GM19351 (cell line): ENCODE measurements around the gene TMEM205.
"Not testable (repeated sequence)": the region's sequence is repeated elsewhere in the genome, so short reads cannot be mapped to it uniquely, and the experiment has no call there.

Source experiments
- ATAC-seq: cut with Tn5 transposase; IDR thresholded peaks from one replicate; pipeline ENCODE4 v1.9.1; 2021; ENCODE audit warnings: mild to moderate bottlenecking, moderate library complexity; ENCODE audit not compliant: unreplicated experiment

TMEM205 gene

GRCh38 chr19:11373166-11373884, 27.3 kb upstream of the TMEM205 start:
- ATAC-seq, result no peak

- ATAC-seq, result no peak
Measured at GRCh38 chr19:11370744-11371143, 24.7 kb upstream of the TMEM205 start.

GRCh38 chr19:11367528-11367927, 21.5 kb upstream of the TMEM205 start:
- ATAC-seq, result no peak

GRCh38 chr19:11365557-11366117, 19.6 kb upstream of the TMEM205 start:
- ATAC-seq, result no peak

GRCh38 chr19:11364935-11365334, 18.9 kb upstream of the TMEM205 start:
- ATAC-seq, result no peak

- no peak for ATAC-seq
Measured at GRCh38 chr19:11364296-11364904, 18.3 kb upstream of the TMEM205 start.

- ATAC-seq, result no peak
Measured at GRCh38 chr19:11363881-11364280, 17.8 kb upstream of the TMEM205 start.

- no peak for ATAC-seq
Measured at GRCh38 chr19:11361771-11362731, 16.0 kb upstream of the TMEM205 start.

GRCh38 chr19:11361037-11361770, 15.1 kb upstream of the TMEM205 start:
- ATAC-seq, result no peak

- ATAC-seq, result no peak
Measured at GRCh38 chr19:11359421-11359820, 13.4 kb upstream of the TMEM205 start.

- no peak for ATAC-seq
Measured at GRCh38 chr19:11356676-11357550, 10.8 kb upstream of the TMEM205 start.

GRCh38 chr19:11356074-11356397, 10.0 kb upstream of the TMEM205 start:
- ATAC-seq, result no peak

- ATAC-seq, result no peak
Measured at GRCh38 chr19:11355160-11356073, 9.3 kb upstream of the TMEM205 start, which contains the start of gene PLPPR2. PLPPR2 (plus strand) TSS chr19:11355432; CDS start chr19:11357674, 2,242 bp downstream.

- ATAC-seq, result not testable (repeated sequence)
Measured at GRCh38 chr19:11354102-11354501, 8.0 kb upstream of the TMEM205 start.

GRCh38 chr19:11349171-11349570, 3.1 kb upstream of the TMEM205 start:
- ATAC-seq, result no peak

GRCh38 chr19:11347546-11348039, 1.5 kb upstream of the TMEM205 start:
- no peak for ATAC-seq

GRCh38 chr19:11345122-11345803, 805 bp downstream of the TMEM205 start:
- ATAC-seq, result no peak

- no peak for ATAC-seq
Measured at GRCh38 chr19:11342429-11342828, 3.6 kb downstream of the TMEM205 start.
